Muscle of arm (tissue), 12 donors: ENCODE measurements around the gene SKI. TPM values are rescaled to one million over a fixed set of nuclear protein-coding genes. Genes with fewer than 3 reads are reported as not detected.

ENCODE experiments used
- DNase-seq: peaks from one replicate; pipeline ENCODE4 v3.0.0-alpha.2; 2013
- polyA plus RNA-seq, 12 donors: library from polyadenylated mRNA; unstranded; fragments of 120-200 nt; gene quantifications; one replicate each; pipeline ENCODE4 v1.2.1, GENCODE V29; 2013; ENCODE audit not compliant: insufficient read length in 12 of 12

The SKI gene
- polyA plus RNA-seq, 12 donors, result 44.3 to 88.0 (median 55.0) TPM; not detected in 1

DNA sequence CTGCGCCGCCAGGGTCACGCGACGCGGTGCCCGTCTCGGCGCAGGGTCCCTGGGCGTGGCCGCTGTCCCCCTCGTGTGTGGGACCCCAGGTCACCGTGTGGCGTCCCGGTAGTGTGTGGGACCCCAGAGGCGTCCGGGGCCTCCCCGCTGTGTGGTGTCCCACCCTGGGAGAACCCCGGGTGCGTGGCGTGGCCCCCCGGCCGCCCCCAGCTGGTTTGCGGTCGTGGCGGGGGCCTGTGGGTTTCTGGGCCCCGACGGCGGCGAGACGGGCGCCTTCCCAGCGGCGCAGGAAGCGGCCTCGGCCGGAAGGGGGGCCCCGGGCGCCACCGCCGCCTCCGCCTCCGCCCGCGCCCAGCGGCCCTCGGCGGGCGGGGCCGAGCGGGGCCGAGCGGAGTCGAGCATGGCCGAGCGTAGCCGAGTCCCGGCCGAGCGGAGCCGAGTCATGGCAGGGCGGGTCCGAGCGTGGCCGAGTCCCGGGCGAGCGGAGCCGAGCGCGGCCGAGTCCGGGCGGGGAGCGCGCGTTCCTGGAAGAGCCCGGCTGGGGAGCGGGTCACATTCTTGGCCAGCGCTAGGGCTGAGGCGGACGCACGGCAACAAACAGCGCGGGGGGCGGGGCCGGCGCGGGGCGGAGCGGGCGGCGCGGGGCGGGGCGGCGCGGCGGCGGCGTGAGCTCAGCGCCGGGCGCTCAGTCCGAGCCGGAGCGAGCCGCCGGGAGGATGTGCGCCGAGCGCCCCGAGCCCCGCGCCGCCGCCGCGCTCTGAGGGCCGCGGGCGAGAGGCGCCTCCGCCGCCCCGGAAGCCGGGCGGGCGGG lies 568 bp upstream of the SKI start:
- peak; percentile 97 for DNase-seq

DNA sequence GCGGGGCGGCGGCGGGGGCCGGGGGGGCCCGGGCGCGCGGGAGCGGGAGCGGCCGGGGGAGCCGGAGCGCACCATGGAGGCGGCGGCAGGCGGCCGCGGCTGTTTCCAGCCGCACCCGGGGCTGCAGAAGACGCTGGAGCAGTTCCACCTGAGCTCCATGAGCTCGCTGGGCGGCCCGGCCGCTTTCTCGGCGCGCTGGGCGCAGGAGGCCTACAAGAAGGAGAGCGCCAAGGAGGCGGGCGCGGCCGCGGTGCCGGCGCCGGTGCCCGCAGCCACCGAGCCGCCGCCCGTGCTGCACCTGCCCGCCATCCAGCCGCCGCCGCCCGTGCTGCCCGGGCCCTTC lies 546 bp downstream of the SKI start:
- DNase-seq, result no peak

DNA sequence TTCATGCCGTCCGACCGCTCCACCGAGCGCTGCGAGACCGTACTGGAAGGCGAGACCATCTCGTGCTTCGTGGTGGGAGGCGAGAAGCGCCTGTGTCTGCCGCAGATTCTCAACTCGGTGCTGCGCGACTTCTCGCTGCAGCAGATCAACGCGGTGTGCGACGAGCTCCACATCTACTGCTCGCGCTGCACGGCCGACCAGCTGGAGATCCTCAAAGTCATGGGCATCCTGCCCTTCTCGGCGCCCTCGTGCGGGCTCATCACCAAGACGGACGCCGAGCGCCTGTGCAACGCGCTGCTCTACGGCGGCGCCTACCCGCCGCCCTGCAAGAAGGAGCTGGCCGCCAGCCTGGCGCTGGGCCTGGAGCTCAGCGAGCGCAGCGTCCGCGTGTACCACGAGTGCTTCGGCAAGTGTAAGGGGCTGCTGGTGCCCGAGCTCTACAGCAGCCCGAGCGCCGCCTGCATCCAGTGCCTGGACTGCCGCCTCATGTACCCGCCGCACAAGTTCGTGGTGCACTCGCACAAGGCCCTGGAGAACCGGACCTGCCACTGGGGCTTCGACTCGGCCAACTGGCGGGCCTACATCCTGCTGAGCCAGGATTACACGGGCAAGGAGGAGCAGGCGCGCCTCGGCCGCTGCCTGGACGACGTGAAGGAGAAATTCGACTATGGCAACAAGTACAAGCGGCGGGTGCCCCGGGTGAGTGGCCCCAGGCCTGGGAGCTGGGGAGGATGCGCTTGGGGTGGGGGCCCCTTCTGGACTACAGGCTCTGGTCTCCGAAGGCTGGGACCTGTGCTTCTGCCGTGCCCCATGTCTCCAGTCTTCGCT lies 1.1 kb downstream of the SKI start:
- no peak for DNase-seq

DNA sequence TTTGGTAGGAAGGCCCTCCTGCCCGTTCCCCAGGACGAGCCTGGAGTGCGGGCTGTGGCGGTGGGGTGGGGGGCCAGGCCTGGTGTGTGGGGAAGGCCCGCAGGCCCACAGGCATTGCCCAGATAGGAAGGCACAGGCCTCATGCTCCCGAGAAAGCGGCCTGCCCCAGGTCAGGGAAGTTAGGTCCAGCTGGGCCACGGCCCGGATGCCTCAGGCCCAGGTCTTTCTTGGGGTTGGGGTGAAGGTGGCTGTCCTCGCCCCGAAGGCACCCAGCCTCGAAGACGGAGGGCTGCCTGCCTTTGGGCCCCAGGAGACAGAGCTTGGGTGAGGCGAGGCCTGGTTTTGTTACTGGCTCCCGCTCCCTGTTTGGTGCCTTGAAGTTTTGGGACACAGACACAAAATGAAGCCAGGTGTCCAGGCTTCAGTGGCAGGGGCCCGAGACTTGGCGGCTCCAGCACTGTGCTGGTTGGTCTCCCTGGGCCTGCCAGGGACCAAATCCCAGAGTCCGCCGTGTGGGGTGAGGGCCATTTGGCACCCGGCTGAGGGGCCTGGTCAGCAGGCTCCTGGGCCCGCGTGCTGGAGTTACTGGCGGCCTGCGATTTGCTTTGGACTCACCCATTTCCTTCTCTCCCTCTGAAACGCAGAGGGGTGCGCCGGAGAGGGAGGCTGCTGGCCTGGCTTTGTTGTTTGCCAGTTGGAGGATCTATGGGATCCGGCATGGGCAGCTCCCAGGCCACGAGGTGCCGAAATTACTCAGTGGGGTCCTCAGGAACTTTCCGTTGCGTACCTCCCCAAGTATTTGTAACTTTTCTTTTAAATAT lies 2.0 kb downstream of the SKI start:
- no peak for DNase-seq

DNA sequence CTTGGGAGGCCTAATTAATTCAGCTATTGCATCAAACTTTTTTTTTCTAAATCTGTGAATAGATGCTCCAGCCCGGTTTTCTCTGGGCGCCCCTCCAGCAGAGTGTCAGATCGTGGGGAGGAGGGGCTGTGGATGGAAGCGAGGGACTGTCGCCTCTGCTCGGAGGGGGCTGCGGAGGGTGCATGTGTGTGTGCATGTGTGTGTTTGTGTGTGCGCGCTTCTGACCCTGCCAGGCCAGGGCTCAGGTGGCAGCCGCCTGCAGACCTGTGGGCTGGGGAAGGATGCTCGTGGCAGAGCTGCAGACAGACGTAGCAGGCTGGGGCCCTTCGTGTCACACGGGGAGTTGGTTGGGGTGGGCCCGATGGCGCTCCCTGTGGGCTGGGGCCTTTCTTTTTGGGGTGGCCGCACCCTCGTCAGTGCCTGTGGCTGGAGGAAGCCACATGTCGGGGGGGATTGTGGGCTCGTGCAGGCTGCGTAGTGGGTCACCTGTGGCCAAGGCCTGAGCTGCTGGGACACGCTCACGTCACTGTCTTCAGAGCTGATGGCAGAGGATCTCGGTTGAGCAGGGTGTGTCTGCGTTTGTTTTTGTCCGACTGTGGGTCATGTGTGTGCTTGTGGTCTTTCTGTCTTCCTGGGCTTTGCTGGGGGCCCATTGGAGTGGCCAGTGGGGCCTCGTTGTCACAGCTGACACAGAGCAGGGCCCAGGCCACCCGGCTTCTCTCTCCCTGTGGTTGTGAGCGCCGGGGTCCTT lies 2.8 kb downstream of the SKI start:
- DNase-seq, result no peak

DNA sequence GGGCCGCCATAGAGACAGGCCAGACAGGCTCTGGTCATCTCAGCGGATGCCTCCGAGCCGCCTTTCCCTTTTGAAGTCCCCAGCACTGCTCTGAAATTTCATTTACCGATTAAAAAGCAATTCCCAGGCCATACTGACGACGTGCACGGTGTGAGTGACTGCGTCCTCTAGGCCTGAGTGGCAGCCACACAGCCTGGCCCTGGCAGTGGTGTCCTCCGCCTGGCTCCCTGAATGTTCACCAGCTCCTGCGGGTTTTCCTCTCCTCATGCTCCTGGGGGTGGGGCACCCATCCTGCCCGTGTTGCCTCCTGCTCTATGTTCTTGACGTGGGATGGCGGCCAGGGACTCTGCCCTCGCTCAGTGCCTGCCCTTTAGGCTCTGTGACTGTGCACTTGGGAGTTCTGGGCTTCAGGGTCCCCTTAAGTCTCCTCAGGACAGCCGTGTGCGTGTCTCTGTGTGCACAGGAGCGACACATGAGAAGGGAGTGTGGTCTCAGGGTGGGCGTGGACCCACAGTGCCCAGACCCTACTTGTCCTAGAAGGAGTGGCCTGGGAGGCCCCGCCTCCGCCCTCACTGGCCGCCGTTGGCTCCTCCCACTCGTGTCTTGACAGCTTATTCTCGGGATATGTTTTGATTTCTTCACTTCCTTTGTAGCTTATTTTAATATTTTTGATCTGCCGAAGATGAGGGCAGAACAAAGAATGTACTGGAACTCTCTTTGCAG lies 3.6 kb downstream of the SKI start:
- no peak for DNase-seq

DNA sequence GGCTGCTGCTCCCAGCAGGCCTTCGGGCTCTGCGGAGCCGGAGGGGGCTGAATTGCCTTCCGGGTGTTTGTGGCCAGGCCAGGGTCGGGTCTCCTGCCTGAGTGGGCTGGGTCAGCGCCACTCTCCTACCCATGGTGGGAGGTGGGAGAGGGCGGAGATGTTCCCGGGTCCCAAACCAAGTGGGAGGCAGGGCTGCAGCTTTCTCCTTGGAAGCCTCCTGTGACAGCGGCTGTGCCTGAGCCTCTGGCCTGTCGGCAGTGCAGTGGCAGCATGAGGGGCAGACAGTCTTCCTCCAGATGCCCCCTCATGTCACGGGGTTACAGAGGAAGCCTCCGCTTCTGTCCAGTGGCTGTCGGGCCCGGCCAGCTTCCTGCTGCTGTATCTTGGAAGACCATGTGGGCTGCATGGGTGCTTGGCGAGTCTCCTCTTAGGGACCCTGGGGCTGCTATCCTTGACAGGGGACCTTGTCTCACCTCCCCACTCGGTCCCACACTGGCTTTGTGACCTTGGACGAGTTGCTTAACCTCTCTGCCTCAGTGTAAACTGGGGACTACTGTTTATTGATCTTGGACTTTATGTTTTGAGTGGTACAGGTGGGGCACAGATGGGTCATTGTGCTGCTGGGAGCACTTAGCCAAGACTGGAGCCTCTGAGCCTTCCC lies 4.3 kb downstream of the SKI start:
- no peak for DNase-seq

DNA sequence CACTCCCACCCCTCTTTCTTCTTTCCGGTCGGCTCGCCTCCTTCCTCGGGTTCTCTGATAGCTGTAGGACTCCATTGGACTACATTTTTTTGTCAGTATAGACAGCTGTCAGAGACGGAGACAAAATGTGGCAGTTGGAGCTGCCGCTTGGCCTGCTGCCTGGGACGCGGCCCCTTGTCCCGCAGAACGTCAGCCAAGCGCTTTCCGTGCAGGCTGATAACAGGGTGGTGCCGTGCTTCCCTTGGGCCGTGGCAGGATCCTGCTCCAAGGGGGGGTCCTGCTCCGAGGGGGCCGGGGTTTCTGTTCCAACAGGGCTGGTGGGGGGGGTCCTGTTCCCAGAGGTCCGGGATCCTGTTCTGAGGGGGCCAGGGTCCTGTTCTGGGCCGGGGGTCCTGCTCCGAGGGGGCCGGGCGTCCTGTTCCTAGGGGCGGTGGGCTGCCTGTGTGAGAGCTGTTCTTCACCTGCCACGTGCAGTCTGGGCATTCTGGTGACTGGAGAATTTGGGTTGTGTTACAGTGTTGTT lies 4.9 kb downstream of the SKI start:
- DNase-seq, result no peak

DNA sequence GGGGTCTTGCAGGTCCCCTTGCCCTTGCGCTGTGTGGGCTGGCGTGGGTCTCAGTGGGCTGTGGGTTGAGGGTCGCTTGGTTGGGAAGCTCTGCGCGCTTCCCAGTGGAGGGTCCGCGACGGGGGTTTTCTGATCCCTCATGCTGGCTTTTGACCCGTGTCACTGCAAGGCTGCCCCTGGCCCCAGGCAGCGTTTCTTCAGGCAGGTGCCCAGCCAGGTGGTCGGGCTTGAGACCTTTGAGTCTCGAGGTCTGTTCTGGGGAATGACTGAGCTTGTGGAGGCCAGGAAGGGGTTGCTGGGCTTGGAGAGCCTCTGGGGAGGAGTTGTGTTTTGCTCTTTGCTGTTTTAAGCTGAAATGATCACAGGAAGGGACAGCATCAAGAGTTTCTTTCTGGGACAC lies 5.3 kb downstream of the SKI start:
- DNase-seq, result no peak

DNA sequence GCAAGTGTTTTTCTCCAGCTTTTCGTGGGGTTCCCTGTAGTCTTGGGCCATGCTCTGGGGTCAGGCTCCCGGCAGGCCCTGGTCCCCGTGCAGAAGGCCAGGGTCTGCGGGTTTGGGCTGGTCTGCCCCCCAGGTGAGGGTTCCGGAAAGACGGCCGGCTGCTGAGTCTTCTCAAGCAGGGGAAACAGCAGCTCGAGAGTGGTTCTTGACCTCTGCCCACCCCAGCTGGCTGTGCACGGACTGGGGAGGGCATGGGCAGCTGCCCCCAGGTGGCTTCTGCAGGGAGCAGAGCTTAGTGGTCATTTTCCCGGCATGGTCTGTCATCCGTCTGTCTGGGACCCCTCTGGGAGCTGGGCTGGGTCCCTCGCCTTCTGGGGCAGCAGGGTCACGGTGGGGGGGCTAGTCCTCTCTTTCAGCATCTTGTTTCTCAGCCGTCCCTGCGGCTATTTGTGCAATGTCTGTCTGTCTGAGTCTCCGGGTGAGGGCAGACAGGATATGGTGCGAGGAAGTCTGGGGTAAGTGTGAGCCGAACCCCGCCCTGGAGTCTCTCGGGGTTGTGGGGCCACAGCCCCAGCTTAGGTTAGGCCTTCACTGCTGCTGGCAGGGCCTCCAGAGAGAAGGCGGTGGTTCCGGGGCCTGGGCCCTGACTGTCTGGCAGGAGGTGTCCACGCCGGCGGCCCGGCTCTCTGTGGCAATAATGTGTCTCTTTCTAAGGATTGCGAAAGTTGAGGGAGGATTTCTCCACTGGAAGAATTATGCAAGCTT lies 6.1 kb downstream of the SKI start:
- DNase-seq, result no peak

DNA sequence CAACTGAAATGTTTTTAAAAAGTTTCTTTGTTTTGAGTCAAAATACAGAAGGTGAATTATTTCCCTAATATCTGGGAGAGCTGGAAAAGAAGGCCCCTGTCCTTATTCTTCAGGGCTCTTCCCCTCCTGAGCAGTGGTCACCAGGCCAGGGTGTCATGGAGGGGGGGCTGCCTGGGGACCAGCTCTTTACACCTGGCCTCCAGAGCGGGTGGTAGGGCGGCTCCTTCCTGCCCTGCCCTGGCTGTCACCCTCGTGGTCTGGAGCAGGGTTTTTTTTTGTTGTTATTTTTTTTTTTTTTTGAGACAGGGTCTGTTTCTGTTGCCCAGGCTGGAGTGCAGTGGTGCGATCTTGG lies 6.6 kb downstream of the SKI start:
- DNase-seq, result no peak

DNA sequence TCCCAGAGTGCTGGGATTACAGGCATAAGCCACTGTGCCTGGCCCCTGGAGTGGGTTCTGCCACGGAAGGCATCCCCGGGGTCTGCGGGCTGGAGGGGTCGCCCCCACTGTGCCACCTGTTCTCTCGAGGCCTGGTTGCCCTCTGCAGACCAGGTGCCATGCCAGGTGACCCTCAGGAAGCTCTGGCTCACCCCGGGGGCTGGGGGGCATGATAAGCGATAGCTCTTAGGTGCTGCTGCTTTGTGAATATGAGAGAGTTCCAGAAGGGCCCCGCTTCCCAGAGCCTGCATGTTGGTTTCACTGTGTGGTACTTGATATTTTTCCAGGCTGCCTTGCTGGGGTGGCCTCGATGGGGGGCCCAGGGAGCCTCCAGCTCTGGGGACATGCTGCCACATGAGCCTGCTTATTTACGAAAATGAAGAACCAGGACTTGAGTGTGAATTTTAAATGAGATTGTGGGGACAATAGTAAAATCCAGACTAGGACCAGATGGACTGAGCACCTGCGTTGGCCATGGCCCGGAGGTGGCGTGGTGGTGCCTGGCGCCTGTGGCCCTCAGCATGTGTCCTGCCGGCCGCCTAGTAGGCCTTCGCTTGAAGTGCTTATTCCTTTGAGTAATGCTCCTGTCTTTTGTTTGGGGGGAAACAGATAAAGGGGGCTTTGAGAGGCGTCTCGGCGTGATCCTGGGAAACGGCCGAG lies 7.3 kb downstream of the SKI start:
- DNase-seq, result no peak

DNA sequence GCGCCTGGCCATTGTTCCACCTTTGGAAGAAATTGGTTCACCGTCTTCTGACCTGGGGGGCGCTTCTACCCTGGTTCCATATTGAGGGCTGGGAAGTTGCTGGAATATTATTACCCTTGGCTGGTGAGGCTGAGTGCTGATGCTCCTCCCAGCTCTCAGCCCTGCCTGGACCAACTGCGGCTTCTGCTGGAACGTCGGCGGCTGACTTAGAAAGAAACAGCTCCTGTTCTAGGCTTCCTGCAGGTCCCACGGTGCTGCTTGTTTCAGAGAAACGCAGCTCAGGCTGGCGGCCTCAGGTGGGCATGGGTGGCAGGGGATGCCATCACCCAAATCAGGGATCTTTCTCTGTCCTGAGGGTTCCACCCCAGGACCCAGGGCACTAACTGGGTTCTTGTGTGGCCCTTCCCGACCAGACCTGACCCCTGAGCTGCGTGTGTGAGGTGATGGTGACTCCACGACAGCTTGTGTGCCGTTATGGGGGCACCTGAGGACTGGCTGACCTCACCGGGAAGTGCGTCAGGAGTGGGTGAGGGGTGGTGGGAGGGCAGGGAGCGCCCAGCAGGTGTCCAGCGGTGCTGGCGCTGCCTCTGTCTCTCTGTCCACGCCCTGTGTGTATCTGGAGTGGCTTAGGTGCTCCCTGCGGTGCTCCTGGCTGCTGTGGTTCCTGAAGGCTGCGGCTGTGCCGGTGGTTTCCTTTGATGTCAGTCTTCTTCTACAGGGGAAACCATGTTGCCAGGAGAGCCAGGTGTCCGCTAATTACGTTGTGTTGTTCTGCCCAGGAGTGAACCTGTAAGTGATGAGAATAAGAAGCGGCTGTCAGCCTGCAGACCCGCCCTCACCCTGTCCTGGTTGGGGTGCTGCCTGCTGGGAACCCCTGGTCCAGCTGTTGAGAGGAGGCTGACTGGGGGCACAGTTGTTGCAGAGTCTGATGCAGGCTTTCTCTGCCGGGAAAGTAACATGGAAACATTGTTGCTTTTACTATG lies 8.9 kb downstream of the SKI start:
- no peak for DNase-seq

DNA sequence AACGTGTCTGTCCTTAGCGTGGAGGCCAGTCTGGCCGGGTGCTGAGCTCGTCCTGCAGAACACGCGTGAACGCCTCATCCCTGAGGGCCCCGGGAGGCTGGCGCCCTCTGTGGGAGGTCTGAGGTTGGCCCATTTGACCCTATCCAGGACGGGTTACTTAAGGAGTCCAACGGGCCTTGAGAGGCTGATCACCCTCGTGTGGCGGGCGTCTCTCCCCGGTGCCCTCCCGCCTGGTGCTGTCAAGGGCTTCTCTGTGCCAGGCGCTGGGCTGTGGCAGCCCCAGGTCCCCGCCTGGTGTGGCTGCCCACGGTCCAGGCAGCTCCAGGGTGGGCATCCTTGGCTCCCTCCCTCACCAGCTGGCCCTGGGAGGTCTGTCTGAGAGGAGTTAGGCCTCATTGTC lies 9.7 kb downstream of the SKI start:
- no peak for DNase-seq

DNA sequence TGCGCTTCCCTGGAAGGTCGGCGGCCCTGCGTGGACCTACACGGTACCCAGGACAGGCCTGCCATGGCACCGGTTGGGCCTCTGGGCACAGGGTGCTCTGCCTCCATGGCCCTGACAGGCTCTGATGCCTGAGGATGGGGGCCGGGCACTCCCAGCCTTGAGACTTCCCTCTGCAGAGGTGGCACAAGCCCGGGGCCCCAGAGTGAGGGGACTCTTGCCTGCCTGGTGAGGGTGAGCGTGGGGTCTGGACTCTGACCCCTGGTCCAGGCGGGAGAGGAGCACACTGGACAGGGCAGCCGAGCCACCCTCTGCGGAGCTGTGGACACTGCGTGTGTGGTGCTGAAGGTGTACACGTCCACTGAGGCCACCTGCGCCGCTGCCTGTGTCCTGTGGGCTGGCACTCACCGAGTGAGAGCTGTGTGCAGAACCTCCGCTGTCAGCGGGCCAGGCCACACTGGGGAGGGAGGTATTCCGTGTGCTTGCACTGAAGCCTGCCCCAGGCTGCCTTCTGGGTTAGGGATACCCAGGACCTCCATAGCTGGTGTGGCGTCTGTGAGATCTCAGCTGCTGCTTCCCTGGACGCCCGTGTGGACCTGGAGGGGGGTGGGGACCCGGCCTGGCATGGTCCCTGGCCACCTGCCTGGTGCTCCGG lies 10.4 kb downstream of the SKI start:
- no peak for DNase-seq

DNA sequence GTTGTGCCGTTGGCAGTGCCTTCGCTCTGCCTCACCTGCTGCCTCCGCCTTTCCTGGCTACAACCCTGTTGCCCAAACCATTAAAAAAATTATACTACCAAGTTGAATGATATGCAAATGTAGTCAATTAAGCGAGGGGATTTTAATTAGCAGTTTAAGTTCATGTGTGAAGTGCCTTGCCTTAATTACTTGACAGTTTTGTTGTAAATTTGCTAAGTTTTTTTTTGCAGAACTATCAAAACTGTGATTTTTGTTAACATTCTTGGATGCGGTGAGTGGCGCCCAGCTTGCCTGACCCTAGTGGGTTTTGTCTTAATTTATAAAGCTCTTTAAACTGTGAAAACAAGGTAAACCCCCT lies 10.9 kb downstream of the SKI start:
- DNase-seq, result no peak

DNA sequence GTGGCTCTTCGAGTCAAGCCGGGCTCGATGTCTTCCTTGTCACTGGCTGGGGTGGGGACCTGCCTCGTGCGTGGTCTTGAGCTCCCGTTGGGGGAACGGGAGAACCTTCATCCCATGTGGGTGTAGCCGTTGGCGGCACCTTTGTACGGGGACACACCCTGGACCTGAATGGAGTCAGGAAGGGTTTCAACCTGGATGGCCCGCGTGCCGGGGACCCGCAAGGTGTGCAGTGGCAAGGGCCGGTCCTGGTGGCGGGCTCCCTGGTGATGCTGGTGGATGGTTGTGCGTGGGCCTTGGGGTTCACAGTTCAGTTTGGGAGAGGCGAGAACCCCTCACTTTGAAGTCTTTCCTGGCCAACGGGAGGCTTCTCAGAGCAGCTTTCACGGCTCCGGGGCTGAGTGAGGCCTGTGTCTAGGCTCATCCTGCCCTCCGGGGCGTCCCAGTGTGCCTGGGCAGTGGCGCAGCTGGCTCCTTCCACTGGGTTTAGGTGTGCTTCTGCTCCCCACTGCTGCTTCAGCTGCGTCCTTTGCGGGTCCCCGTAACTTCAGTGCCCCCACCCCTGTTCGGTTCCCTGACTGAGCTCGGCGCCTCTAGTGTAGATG lies 11.4 kb downstream of the SKI start:
- no peak for DNase-seq
